Adrenal gland (tissue), 12 donors: ENCODE data around the gene SLC25A24. TPM values are rescaled to one million over a fixed set of nuclear protein-coding genes. Genes with fewer than 3 reads are reported as not detected.
"Not testable (repeated sequence)": the region's sequence is repeated elsewhere in the genome, so short reads cannot be mapped to it uniquely, and the experiment has no call there.

Source experiments
- DNase-seq, 7 donors: peaks; one replicate each; pipeline ENCODE4 v3.0.0-alpha.2; 2019 to 2020
- H3K27ac ChIP-seq, 5 donors: fragments of 200-600 bp; sonication (generic) in 4 of 5; 1 replicate in 3 of 5; 2 replicates in 2 of 5; pipeline versions ENCODE4 v1.5.1 to v1.8.0; 2016 to 2020; ENCODE audit warnings: mild to moderate bottlenecking in 1 of 5
- H3K27me3 ChIP-seq: fragments of 200-600 bp; 2 replicates; pipeline ENCODE4 v1.8.0; 2021
- H3K36me3 ChIP-seq, 2 donors: fragments of 200-600 bp; replicated peaks in 1 of 2; 1 replicate in 1 of 2; 2 replicates in 1 of 2; pipeline versions ENCODE4 v1.5.1 to v1.8.0; 2018 to 2022
- H3K4me1 ChIP-seq, 2 donors: fragments of 200-600 bp; replicated peaks in 1 of 2; 1 replicate in 1 of 2; 2 replicates in 1 of 2; pipeline versions ENCODE4 v1.5.1 to v1.8.0; 2018 to 2021
- H3K4me3 ChIP-seq, 4 donors: fragments of 200-600 bp; sonication (generic) in 3 of 4; one replicate each; pipeline ENCODE4 v1.5.1; 2016 to 2018
- H3K9me3 ChIP-seq, 3 donors: fragments of 200-600 bp; sonication (generic) in 1 of 3; replicated peaks in 1 of 3; 1 replicate in 2 of 3; 2 replicates in 1 of 3; pipeline versions ENCODE4 v1.5.1 to v1.8.0; 2016 to 2021
- CTCF ChIP-seq, 6 experiments: fragments of 450-650 bp in 4 of 6; fragments of 200-600 bp in 2 of 6; sonication (generic) in 1 of 6; IDR thresholded peaks; 1 replicate in 5 of 6; 2 replicates in 1 of 6; pipeline versions ENCODE4 v1.5.1 to v1.8.0; 2016 to 2021; ENCODE audit warnings: antibody characterized with exemption in 6 of 6, mild to moderate bottlenecking in 2 of 6, moderate library complexity in 1 of 6
- POLR2A ChIP-seq, 2 donors: fragments of 450-650 bp; IDR thresholded peaks; one replicate each; pipeline ENCODE4 v1.6.1; 2017; ENCODE audit warnings: antibody characterized with exemption in 2 of 2, mild to moderate bottlenecking in 2 of 2, moderate library complexity in 1 of 2
- WGBS, 4 donors: extraction: QIAGEN DNeasy Blood & Tissue Kit in 2 of 4; methylation state at CpG; one replicate each; pipeline versions ENCODE4 v1.1.5 to v1.1.7; 2013 to 2017; 5-methylcytosine and 5-hydroxymethylcytosine counted together
- intact Hi-C, 2 donors: fragments of 100-400 bp; cut with DNase I; formaldehyde crosslinking; loops; one replicate each; pipeline versions ENCODE4 v1.14.1 to v1.15.0; 2022 to 2023
- polyA plus RNA-seq, 3 donors: library from polyadenylated mRNA; stranded (reverse); fragments of 200-250 nt in 2 of 3; fragments of 350-450 nt in 1 of 3; fragmentation: Illumina TruSeq in 1 of 3; extraction: RNeasy Lipid Tissue Mini Kit (QIAGEN cat#74804) in 1 of 3; gene quantifications; one replicate each; pipeline ENCODE4 v1.2.3, GENCODE V29; 2013 to 2014
- total RNA-seq, 9 donors: library from RNA; depleted of rRNA in 4 of 9; stranded (reverse); fragments of >200 nt in 4 of 9; fragments of 120-200 nt in 1 of 9; fragmentation: NEBNext Ultra II Directional in 1 of 9; extraction: Animal tissue kit (Norgen Biotek cat#: 25700) in 1 of 9; gene quantifications; one replicate each; pipeline versions ENCODE4 v1.1.0 to v1.2.4, GENCODE V29; 2013 to 2023
- donor health status: healthy with polysubstance abuse.
- donor health status: Bipolar disorder and iron deficiency.
- donor health status: DM: yes; HTN: yes; CAD: no.
- donor health status: DM: no; HTN: no; CAD: no.
- donor health status: DM: no; HTN: no; CAD: no.
- donor health status: DM: yes; HTN: yes; CAD: no.

The SLC25A24 gene
- total and polyA plus RNA-seq, 12 donors = 3.9 to 38.5 (median 27.2) TPM

GRCh38 chr1:108223226-108223625, 23.1 kb upstream of the SLC25A24 start:
- H3K9me3 ChIP-seq, H3K4me1 ChIP-seq, H3K36me3 ChIP-seq, intact Hi-C loops, H3K27me3 ChIP-seq, H3K27ac ChIP-seq, DNase-seq, H3K4me3 ChIP-seq: not testable (repeated sequence)
- WGBS, 4 donors = 87 to 94% (median 89%) methylated on average over 7 of the region's 7 CpGs

- DNase-seq, H3K4me3 ChIP-seq, H3K9me3 ChIP-seq, H3K36me3 ChIP-seq, intact Hi-C loops, H3K4me1 ChIP-seq, H3K27ac ChIP-seq, H3K27me3 ChIP-seq: not testable (repeated sequence)
- WGBS, 4 donors = 84 to 87% (median 86%) methylated on average over 14 of the region's 14 CpGs
Measured at GRCh38 chr1:108217515-108218174, 17.5 kb upstream of the SLC25A24 start.

- WGBS, 4 donors = 49 to 68% (median 55%) methylated on average over 2 of the region's 2 CpGs
- intact Hi-C loops, H3K27ac ChIP-seq: not testable (repeated sequence)
Measured at GRCh38 chr1:108217007-108217406, 16.9 kb upstream of the SLC25A24 start.

GRCh38 chr1:108216028-108216890, 16.1 kb upstream of the SLC25A24 start:
- H3K36me3 ChIP-seq, DNase-seq, H3K4me1 ChIP-seq, intact Hi-C loops, H3K9me3 ChIP-seq, H3K4me3 ChIP-seq, H3K27ac ChIP-seq: not testable (repeated sequence)
- 73 to 78% (median 74%) methylated on average over 6 of the region's 6 CpGs for WGBS, 4 donors
- H3K27me3 ChIP-seq = peaks cover 11% of the 10 kb centered on the region

More at GRCh38 chr1:108217007-108217406, 16.9 kb upstream of the SLC25A24 start:
- H3K4me1 ChIP-seq, H3K36me3 ChIP-seq, H3K27me3 ChIP-seq, H3K4me3 ChIP-seq, H3K9me3 ChIP-seq, DNase-seq: not testable (repeated sequence)

GRCh38 chr1:108214641-108215465, 14.7 kb upstream of the SLC25A24 start:
- peak in 5 of 6 experiments; percentile 26 to 70 (median 51) for TF ChIP-seq CTCF (IDR thresholded peaks at IDR 0.05)
- WGBS, 4 donors = 9 to 19% (median 16%) methylated on average over 4 to 5 of the region's 5 CpGs
- intact Hi-C loops, H3K27ac ChIP-seq, H3K4me3 ChIP-seq, H3K36me3 ChIP-seq, H3K4me1 ChIP-seq, DNase-seq, H3K9me3 ChIP-seq: not testable (repeated sequence)
- peaks cover 11% of the 10 kb centered on the region for H3K27me3 ChIP-seq

- Histone ChIP-seq H3K27ac (no peak overlapping the region), H3K4me3 (no peak overlapping the region), H3K27me3 (peaks cover 18% of the 10 kb centered on the region), H3K36me3 (no peaks in the 10 kb centered on the region), H3K4me1 (no peaks in the 10 kb centered on the region), H3K9me3 (no peaks in the 10 kb centered on the region)
- intact Hi-C loops = no loop called here
- 54 to 76% (median 66%) methylated on average over 1 of the region's 1 CpG for WGBS, 4 donors
- DNase-seq = no peak
- TF ChIP-seq CTCF (IDR thresholded peaks at IDR 0.05) (no peak), POLR2A (IDR thresholded peaks at IDR 0.05) (no peak)
Measured at GRCh38 chr1:108211014-108211413, 10.9 kb upstream of the SLC25A24 start.
